ENCODE data around the gene MXI1. TPM values are rescaled to one million over a fixed set of nuclear protein-coding genes. Genes with fewer than 3 reads are reported as not detected.

MXI1 gene
- total RNA-seq, 1 experiment from 2014 or later: 12.1 TPM

- ATAC-seq (no peak), DNase-seq (ENCODE audit: low read depth, low spot score) (no peak)
- Histone ChIP-seq H3K27me3 (ENCODE audit: control insufficient read depth, insufficient read depth, low read length) (no peaks in the 10 kb centered on the region), H3K4me1 (ENCODE audit: control insufficient read depth, insufficient read depth, low read length) (peaks cover 4% of the 10 kb centered on the region; the same call in 1 of the 2 replicates), H3K9me3 (ENCODE audit: control insufficient read depth, insufficient read depth, low read depth, low read length) (no peaks in the 10 kb centered on the region), H3K27ac (ENCODE audit: low read length) (no peak overlapping the region), H3K36me3 (ENCODE audit: control insufficient read depth, insufficient read depth, low read length) (no peaks in the 10 kb centered on the region; the same call in 1 of the 2 replicates), H3K4me3 (ENCODE audit: low read depth in 2 of 2, low read length in 2 of 2) (no peak overlapping the region)
- POLR2A ChIA-PET: no interaction called here
- CTCF ChIA-PET: no interaction called here
- intact Hi-C loops (cut with micrococcal nuclease; ENCODE audit: unreplicated experiment) (no loop called here), in situ Hi-C loops (cut with HindIII; ENCODE audit: low pct_unique_long_range_greater_than_20kb, low sequenced_read_pairs) (no loop called here)
- no TSS peak for BruUV-seq (replicated peaks)
- TF ChIP-seq REST (IDR thresholded peaks at IDR 0.05; ENCODE audit: insufficient read depth in 1 of 2, low read depth in 2 of 2, low read length in 1 of 2) (no peak), POLR2AphosphoS5 (IDR thresholded peaks at IDR 0.05; ENCODE audit: low read depth, low read length) (no peak), TCF7L2 (IDR thresholded peaks at IDR 0.05; ENCODE audit: low read depth, low read length) (no peak), SIN3A (IDR thresholded peaks at IDR 0.05; ENCODE audit: borderline replicate concordance, insufficient read depth, low read depth, low read length) (no peak)
- TF ChIP-seq, protein P1, sequence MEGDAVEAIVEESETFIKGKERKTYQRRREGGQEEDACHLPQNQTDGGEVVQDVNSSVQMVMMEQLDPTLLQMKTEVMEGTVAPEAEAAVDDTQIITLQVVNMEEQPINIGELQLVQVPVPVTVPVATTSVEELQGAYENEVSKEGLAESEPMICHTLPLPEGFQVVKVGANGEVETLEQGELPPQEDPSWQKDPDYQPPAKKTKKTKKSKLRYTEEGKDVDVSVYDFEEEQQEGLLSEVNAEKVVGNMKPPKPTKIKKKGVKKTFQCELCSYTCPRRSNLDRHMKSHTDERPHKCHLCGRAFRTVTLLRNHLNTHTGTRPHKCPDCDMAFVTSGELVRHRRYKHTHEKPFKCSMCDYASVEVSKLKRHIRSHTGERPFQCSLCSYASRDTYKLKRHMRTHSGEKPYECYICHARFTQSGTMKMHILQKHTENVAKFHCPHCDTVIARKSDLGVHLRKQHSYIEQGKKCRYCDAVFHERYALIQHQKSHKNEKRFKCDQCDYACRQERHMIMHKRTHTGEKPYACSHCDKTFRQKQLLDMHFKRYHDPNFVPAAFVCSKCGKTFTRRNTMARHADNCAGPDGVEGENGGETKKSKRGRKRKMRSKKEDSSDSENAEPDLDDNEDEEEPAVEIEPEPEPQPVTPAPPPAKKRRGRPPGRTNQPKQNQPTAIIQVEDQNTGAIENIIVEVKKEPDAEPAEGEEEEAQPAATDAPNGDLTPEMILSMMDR (IDR thresholded peaks at IDR 0.05): no peak
Observed at GRCh38 chr10:110212119-110213006, 5.0 kb downstream of the MXI1 start.

- ChIA-PET POLR2A (no interaction called here), CTCF (no interaction called here)
- Histone ChIP-seq H3K4me1 (ENCODE audit: control insufficient read depth, insufficient read depth, low read length) (0 out of 2 replicates have a peak, but pooled peaks cover 4% of the 10 kb centered on the region), H3K4me3 (ENCODE audit: low read depth in 2 of 2, low read length in 2 of 2) (no peak overlapping the region), H3K9me3 (ENCODE audit: control insufficient read depth, insufficient read depth, low read depth, low read length) (no peaks in the 10 kb centered on the region), H3K36me3 (ENCODE audit: control insufficient read depth, insufficient read depth, low read length) (no peaks in the 10 kb centered on the region; the same call in 1 of the 2 replicates), H3K27ac (ENCODE audit: low read length) (no peak overlapping the region), H3K27me3 (ENCODE audit: control insufficient read depth, insufficient read depth, low read length) (no peaks in the 10 kb centered on the region)
- ATAC-seq: no peak
- no TSS peak for BruUV-seq (replicated peaks)
- intact Hi-C loops (cut with micrococcal nuclease; ENCODE audit: unreplicated experiment) (no loop called here), in situ Hi-C loops (cut with HindIII; ENCODE audit: low pct_unique_long_range_greater_than_20kb, low sequenced_read_pairs) (no loop called here)
- TF ChIP-seq SIN3A (IDR thresholded peaks at IDR 0.05; ENCODE audit: borderline replicate concordance, insufficient read depth, low read depth, low read length): no peak
- no peak for TF ChIP-seq TCF7L2 (IDR thresholded peaks at IDR 0.05; ENCODE audit: low read depth, low read length)
- TF ChIP-seq, protein P1 (IDR thresholded peaks at IDR 0.05): no peak
- DNase-seq (ENCODE audit: low read depth, low spot score): no peak
Observed at GRCh38 chr10:110214371-110214826, 7.0 kb downstream of the MXI1 start.
